IPS-NIHi7 (cell line): ENCODE results near the gene ARHGAP19.

Experiments used
- DNase-seq: peaks from one replicate; pipeline ENCODE4 v3.0.0; 2012; ENCODE audit warnings: mixed read lengths; ENCODE audit errors: extremely low spot score

ARHGAP19 gene

DNA sequence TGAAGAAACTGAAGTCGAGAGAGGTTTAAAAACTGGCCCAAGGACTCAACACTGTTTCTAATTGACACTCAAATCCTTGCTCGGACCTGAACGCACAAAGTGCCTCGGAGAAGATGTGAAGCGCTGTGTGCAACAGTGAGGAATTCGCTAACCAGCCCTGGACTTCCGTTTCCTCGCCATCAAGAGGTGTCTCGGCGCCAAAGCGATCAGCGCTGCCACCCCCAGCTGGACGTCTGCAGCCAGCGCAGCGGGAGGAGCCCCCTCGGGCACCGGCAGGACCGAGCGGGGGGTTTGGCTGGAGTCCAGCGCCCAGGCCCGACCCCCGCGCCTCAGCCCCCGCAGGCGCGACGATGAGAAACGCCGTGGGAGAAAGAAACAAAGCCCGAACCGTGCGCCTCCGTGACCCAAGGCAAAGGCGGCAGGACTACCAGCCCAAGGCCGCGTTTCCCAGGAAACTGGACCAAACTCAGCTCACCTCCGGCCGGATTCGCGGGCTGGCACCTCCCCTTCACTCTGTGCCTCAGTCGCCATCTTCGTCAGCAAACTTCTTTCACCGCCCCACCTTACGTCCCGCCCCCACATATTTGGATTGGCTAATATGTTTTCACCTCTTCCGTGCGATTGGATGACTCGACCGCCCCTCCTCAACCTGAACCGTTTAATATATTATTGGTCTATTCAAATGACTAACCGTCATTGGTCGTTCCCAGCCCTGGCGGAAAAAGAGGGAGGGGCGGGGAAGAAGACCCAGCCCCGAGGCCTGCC, at the start of gene ARHGAP19:
Gene ARHGAP19, minus strand, starts transcription at position 541 of the 765 bp plus-strand sequence. Its CDS starts 10 bp downstream, at position 531.
- DNase-seq, result peak; percentile 98

DNA sequence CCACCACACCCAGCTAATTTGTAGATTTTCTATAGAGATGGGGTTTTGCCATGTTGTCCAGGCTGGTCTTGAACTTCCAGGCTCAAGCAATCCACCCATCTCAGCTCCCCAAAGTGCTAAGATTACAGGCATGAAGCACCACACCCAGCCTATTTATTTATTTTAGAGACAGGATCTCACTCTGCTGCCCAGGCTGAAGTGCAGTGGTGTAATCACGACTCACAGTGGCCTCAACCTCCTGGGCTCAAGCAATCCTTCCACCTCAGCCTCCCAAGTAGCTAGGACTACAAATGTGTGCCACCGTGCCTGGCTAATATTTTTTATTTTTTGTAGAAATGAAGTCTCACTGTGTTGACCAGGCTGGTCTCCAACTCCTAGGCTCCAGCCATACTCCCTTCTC, 49.0 kb upstream of the ARHGAP19 start:
- DNase-seq, result no peak

DNA sequence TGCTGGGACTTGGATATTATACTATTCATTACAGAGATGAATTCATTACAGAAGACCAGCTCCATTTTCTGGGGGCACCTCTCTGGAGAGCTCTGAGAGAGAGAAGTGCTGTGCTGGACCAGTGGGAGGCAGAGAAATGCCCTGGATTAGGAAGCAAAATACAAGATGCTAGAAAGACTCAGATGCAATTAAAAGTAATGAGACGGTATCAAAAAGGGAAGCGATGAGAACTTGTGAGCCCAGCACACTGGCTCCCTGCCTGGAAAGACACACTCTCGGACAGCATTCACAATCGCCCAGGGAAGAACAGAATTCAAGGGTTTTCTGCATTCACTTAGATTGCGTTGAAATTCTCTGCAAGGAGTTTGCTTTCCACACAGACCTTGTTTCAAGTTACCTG, 45.6 kb upstream of the ARHGAP19 start:
- DNase-seq, result no peak

DNA sequence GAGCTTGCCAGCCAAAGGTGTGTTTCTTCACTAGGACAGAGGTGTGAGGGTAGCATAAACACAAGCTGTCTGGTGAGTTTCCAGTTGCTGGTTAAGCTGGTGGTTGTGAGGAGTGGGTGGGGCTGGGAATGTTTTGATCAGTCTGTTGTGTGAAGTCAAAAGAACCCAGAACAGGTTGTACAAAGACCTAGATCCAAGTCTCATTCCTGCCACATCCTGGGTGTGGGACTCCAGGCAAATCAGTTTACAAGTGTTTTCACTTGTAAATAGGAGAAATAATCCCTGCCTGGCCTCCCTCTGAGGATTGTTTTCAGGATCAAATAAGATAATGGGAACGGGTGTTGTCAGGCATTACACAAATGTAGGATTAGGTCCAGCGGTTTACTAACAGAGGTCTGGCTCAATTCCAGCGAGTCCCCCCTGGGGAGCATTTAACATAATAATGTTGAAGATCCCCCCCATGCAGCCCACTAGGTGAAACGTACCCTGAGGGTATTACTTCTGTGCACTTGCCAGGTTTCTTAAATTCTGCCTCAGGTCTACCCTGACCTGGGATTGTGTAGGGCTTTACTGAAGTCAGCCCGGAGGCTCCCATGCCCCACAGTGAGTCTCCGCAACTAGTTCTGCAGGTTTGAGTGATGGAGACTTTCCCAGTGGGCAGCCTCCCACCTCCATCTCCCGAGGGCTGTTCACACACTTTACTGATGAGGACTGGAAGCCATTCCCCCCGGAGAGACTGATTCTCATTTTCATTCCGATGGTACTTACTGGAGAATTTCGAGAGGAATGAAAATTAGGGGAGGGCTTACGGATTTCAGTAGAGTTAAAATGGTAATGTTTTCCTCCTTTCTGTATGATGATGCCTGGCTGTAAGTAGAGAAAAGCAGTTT, 44.8 kb upstream of the ARHGAP19 start:
- peak; percentile 59 for DNase-seq

DNA sequence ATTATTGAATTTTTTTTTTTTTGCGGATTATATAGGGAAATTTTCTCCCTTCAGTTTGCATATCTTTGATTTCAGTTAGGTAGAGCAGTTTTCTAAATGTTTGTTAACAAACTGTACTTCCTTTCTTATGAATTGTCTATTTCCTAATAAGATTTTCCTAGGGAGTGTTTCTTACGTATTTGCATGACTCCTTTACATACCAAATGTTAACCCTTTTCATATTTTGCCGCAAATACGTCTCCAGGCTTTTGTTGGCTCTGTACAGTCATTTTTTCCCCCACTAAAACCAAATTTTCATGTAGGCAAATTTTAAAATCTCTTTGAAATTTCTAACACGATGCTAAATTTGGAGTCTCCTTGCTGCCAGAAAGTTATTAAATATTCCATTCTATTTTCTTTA, 44.0 kb upstream of the ARHGAP19 start:
- no peak for DNase-seq

GRCh38 chr10:97336006-97336405, 43.6 kb upstream of the ARHGAP19 start:
- no peak for DNase-seq

GRCh38 chr10:97335188-97335619, 42.8 kb upstream of the ARHGAP19 start:
- no peak for DNase-seq

- DNase-seq, result peak; percentile 83
These were observed 42.1 kb upstream of the ARHGAP19 start, which contains the start of gene FRAT2 for GRCh38 chr10:97334370-97335175. Gene FRAT2, minus strand, starts transcription at chr10:97334729. Its CDS starts 157 bp downstream, at chr10:97334572.

GRCh38 chr10:97333601-97334369, 41.3 kb upstream of the ARHGAP19 start:
- DNase-seq, result no peak

- DNase-seq, result no peak
These were observed 40.8 kb upstream of the ARHGAP19 start for GRCh38 chr10:97333351-97333600.

GRCh38 chr10:97332591-97333350, 40.3 kb upstream of the ARHGAP19 start:
- DNase-seq, result peak; percentile 46

DNA sequence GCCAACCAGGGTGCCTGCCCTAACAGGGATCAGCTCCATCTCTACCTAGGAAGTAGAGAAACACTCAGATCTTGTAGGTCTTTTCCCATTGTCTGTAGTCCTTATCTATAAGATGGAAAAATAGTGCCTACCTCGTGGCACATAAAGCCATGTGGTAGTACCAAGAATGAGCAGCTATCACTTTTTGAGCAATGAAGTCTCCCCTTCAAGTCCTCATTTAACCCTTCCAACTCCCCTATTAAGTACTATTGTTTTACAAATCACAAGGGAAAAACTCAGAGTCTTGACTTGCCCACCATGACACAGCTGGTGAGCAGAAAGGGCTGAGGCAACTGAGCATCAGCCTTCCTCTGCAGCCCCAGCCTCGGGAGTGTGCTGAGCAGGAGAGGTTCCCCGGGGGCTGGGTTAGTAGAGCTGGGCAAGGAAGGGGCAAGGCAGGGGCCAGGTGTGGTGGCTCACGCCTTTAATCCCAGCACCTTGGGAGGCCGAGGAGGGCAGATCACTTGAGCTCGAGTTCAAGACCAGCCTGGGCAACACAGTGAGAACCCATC, 38.8 kb upstream of the ARHGAP19 start:
- no peak for DNase-seq

DNA sequence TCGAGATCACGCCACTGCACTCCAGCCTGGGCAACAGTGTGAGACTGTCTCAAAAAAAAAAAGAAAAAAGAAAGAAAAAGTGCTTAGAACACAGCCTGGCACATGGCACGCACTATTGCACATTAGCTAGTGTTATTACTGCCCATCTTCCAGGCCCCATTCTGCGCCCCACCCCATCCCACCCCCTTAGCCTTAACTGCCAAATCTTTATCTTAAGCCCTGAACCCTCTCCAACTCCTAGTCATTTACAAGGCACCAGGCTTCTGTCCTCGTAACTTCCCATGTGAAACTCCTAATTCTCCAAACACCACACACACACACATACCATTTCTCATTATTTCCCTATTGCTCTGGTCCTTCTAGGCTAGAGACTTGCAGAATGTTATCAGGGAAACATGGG, 37.3 kb upstream of the ARHGAP19 start:
- no peak for DNase-seq

GRCh38 chr10:97328646-97329453, 36.4 kb upstream of the ARHGAP19 start:
- DNase-seq, result no peak

DNA sequence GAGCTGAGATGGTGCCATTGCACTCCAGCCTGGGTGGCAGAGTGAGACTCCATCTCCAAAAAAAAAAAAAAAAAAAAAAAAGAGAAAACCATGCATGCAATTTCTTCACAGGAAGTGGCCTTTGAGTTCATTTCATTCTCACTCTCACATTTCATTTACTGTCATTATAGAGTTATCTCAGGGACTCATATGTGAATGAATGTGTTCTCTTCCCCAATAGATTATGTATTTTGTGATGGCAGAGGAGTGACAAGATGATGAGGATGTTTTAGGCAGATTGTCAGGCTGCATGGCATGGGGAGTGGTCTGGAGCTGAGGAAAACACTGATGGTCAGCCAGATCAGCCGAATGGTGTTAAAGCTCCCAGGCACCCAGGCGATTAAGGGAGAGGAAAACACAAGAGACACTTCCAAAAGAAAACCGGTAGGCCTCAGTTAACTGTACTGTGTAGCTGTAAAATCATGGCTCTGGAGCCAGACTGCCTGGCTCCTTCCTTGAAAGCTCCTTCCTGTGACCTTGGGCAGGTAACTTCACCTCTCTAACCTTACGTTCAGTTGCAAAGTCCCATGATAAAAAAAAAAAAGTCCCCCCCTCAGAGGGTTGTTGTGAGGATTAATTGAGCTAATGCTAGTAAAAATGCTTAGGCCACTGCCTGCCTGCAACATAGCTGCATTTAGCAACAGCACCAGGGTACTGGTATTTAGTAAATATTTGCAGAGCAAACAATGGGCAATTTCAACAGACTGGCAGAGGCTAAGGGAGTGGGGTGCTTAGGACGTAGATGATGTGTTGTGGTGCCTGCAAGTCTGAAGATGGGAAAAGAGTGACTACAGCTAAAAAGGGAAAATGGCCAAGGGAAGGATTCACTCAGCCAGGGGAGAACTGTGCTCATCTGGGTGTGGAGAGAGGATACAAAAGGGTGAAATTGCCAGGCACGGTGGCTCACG, 35.2 kb upstream of the ARHGAP19 start:
- no peak for DNase-seq

GRCh38 chr10:97325754-97326153, 33.3 kb upstream of the ARHGAP19 start:
- no peak for DNase-seq

DNA sequence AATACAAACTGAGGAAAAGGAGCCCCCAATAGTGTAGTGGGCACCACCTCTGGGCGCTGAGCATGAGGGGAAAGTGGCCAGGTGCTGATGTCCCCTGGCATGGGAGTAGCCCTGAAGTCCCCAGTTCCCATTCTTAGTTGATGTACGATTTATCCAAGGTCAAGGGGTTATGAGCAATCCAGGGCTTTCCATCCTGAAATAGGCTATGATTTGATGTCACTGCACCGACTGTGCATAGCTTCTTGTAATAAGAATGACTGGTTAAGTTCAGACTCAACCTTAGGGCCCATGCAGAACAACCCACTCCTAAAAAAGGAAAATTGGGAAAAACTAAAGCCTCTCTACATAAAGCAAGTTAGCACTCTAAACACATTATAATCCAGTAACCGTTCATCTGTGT, 31.1 kb upstream of the ARHGAP19 start:
- no peak for DNase-seq

DNA sequence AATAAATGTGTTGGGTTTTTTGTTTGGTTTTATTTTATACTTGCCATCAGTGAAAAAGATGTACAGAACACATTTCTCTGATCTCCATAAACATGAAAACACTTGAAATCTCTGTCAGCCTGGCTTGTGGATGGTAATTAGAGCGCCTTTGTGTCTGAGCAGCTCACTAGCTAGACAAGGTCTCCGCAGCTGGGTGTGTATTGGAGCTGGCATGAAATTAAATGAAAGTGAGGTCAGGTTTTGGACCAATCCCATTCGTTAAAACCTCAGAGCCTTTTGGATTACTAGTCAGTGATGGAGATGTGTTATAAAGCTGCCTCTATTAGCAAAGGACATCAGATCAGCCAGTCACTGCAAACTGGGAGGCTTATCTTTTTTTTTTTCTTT, 29.4 kb upstream of the ARHGAP19 start:
- no peak for DNase-seq
